KMS-11 (cell line): ENCODE data around the gene FBXL17.

Source experiments
- H2AFZ ChIP-seq: fragments of 200-600 bp; sonication (generic); 2 replicates; pipeline ENCODE4 v1.6.1; 2016; ENCODE audit warnings: antibody characterized with exemption, mixed run types, low read depth
- H3K27ac ChIP-seq: fragments of 200-600 bp; sonication (generic); 2 replicates; pipeline ENCODE4 v1.6.1; 2016; ENCODE audit warnings: mild to moderate bottlenecking, mixed run types
- H3K27me3 ChIP-seq: fragments of 200-600 bp; sonication (generic); 2 replicates; pipeline ENCODE4 v1.6.1; 2017; ENCODE audit warnings: mild to moderate bottlenecking, low read depth, mixed run types, moderate library complexity; ENCODE audit not compliant: insufficient read depth
- H3K36me3 ChIP-seq: fragments of 200-600 bp; sonication (generic); 2 replicates; pipeline ENCODE4 v1.6.1; 2017; ENCODE audit warnings: mild to moderate bottlenecking, mixed run types; ENCODE audit not compliant: insufficient read depth
- H3K4me1 ChIP-seq: fragments of 200-600 bp; sonication (generic); 2 replicates; pipeline ENCODE4 v1.6.1; 2016; ENCODE audit warnings: mild to moderate bottlenecking, low read depth, mixed run types; ENCODE audit not compliant: poor library complexity, severe bottlenecking
- H3K4me2 ChIP-seq: fragments of 200-600 bp; sonication (generic); 2 replicates; pipeline ENCODE4 v1.7.0; 2016; ENCODE audit warnings: mild to moderate bottlenecking, mixed run types
- H3K4me3 ChIP-seq: fragments of 200-600 bp; sonication (generic); IDR thresholded peaks from 2 replicates; pipeline ENCODE4 v1.6.1; 2017; ENCODE audit warnings: low read depth, low read length, mixed read lengths; ENCODE audit not compliant: insufficient read depth
- H3K79me2 ChIP-seq: fragments of 200-600 bp; sonication (generic); 2 replicates; pipeline ENCODE4 v1.6.1; 2016; ENCODE audit warnings: low read depth, mixed run types; ENCODE audit not compliant: insufficient read depth
- H3K9ac ChIP-seq: fragments of 200-600 bp; sonication (generic); 2 replicates; pipeline ENCODE4 v1.6.1; 2016; ENCODE audit warnings: mild to moderate bottlenecking, mixed run types
- H4K20me1 ChIP-seq: fragments of 200-600 bp; sonication (generic); 2 replicates; pipeline ENCODE4 v1.6.1; 2016; ENCODE audit warnings: mild to moderate bottlenecking, mixed run types; ENCODE audit not compliant: insufficient read depth
- TF ChIP-seq, protein P1 (sequence below): fragments of 200-600 bp; sonication (generic); conservative IDR thresholded peaks from 2 replicates; pipeline ENCODE4 v1.6.1; 2017; ENCODE audit warnings: low read depth, mild to moderate bottlenecking, antibody characterized with exemption, low read length, moderate library complexity, mixed read lengths

The FBXL17 gene

GRCh38 chr5:107867266-107867665, 514.6 kb downstream of the FBXL17 start:
- TF ChIP-seq, protein P1, sequence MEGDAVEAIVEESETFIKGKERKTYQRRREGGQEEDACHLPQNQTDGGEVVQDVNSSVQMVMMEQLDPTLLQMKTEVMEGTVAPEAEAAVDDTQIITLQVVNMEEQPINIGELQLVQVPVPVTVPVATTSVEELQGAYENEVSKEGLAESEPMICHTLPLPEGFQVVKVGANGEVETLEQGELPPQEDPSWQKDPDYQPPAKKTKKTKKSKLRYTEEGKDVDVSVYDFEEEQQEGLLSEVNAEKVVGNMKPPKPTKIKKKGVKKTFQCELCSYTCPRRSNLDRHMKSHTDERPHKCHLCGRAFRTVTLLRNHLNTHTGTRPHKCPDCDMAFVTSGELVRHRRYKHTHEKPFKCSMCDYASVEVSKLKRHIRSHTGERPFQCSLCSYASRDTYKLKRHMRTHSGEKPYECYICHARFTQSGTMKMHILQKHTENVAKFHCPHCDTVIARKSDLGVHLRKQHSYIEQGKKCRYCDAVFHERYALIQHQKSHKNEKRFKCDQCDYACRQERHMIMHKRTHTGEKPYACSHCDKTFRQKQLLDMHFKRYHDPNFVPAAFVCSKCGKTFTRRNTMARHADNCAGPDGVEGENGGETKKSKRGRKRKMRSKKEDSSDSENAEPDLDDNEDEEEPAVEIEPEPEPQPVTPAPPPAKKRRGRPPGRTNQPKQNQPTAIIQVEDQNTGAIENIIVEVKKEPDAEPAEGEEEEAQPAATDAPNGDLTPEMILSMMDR, result no peak

DNA sequence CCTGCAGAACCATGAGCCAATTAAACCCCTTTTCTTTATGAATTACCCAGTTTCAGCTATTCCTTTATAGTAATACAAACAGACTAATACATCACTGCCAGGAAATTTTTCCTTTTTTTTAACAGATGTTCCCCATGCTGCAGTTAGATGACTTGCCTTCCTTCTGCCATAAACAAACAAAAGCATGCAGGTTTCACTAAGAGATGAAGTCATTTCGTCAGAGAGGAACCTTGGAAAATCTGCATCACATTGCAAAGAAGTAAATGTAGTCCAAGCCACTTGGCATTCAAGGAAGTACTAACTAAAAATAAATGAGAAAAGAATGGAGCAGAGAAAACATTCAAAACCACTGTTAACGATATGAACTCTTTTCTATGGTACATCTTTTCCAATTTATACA, 517.1 kb downstream of the FBXL17 start:
- Histone ChIP-seq H3K9ac (no peak overlapping the region), H4K20me1 (no peaks in the 10 kb centered on the region), H3K79me2 (no peaks in the 10 kb centered on the region), H3K4me1 (no peaks in the 10 kb centered on the region), H3K4me2 (no peak overlapping the region), H3K27me3 (no peaks in the 10 kb centered on the region), H3K4me3 (no peak overlapping the region), H3K36me3 (no peaks in the 10 kb centered on the region), H2AFZ (no peak overlapping the region), H3K27ac (no peak overlapping the region)
- TF ChIP-seq, protein P1, result no peak

More at GRCh38 chr5:107867266-107867665, 514.6 kb downstream of the FBXL17 start:
- no peak overlapping the region for H2AFZ ChIP-seq
- H3K79me2 ChIP-seq, result no peaks in the 10 kb centered on the region
- H3K4me2 ChIP-seq, result no peak overlapping the region
- no peak overlapping the region for H3K27ac ChIP-seq
- H3K4me3 ChIP-seq, result no peak overlapping the region
- H3K4me1 ChIP-seq, result no peaks in the 10 kb centered on the region
- H3K36me3 ChIP-seq, result no peaks in the 10 kb centered on the region
- H3K9ac ChIP-seq, result no peak overlapping the region
- no peaks in the 10 kb centered on the region for H3K27me3 ChIP-seq
- no peaks in the 10 kb centered on the region for H4K20me1 ChIP-seq

GRCh38 chr5:107863125-107863524, 518.8 kb downstream of the FBXL17 start:
- H2AFZ ChIP-seq, result no peak overlapping the region
- no peaks in the 10 kb centered on the region for H3K36me3 ChIP-seq
- TF ChIP-seq, protein P1, result no peak
- H3K9ac ChIP-seq, result no peak overlapping the region
- no peaks in the 10 kb centered on the region for H3K79me2 ChIP-seq
- no peaks in the 10 kb centered on the region for H3K27me3 ChIP-seq
- H3K4me3 ChIP-seq, result no peak overlapping the region
- H4K20me1 ChIP-seq, result no peaks in the 10 kb centered on the region
- no peaks in the 10 kb centered on the region for H3K4me1 ChIP-seq
- H3K4me2 ChIP-seq, result no peak overlapping the region
- no peak overlapping the region for H3K27ac ChIP-seq

GRCh38 chr5:107861565-107861964, 520.3 kb downstream of the FBXL17 start:
- H3K79me2 ChIP-seq, result no peaks in the 10 kb centered on the region
- TF ChIP-seq, protein P1, result no peak

More at GRCh38 chr5:107861565-107861964, 520.3 kb downstream of the FBXL17 start:
- H3K9ac ChIP-seq, result no peak overlapping the region
- H3K36me3 ChIP-seq, result no peaks in the 10 kb centered on the region
- no peak overlapping the region for H3K4me3 ChIP-seq
- no peaks in the 10 kb centered on the region for H4K20me1 ChIP-seq
- no peaks in the 10 kb centered on the region for H3K27me3 ChIP-seq
- no peaks in the 10 kb centered on the region for H3K4me1 ChIP-seq
- no peak overlapping the region for H2AFZ ChIP-seq
- no peak overlapping the region for H3K4me2 ChIP-seq
- H3K27ac ChIP-seq, result no peak overlapping the region
